ENCODE data around the gene GNB1. TPM values are rescaled to one million over a fixed set of nuclear protein-coding genes. Genes with fewer than 3 reads are reported as not detected.

GNB1 gene
- total RNA-seq, 1 experiment from 2014 or later, result 400 TPM

GRCh38 chr1:1895456-1896336 lies 4.8 kb upstream of the GNB1 start:
- Histone ChIP-seq H3K23ac (ENCODE audit: insufficient read length, low read depth, low read length) (no peak overlapping the region), H4K8ac (replicated peaks; ENCODE audit: insufficient read length, low read depth, low read length) (no peak overlapping the region), H3K14ac (ENCODE audit: insufficient read depth, low read length) (no peak overlapping the region; the same call in 1 of the 2 replicates), H2AFZ (ENCODE audit: low read length) (no peak overlapping the region), H3K4me1 (ENCODE audit: insufficient read depth, low read length) (peaks cover 5% of the 10 kb centered on the region; the same call in 1 of the 2 replicates), H3K27ac (ENCODE audit: insufficient read length, low read depth, low read length) (no peak overlapping the region), H3K27me3 (ENCODE audit: insufficient read depth, low read length) (no peaks in the 10 kb centered on the region; the same call in none of the 2 replicates), H4K5ac (ENCODE audit: insufficient read length, low read depth, low read length) (no peak overlapping the region), H3T11ph (ENCODE audit: low read length) (no peak overlapping the region), H3K56ac (ENCODE audit: insufficient read length, low read depth, low read length) (no peak overlapping the region), H3K79me2 (ENCODE audit: insufficient read depth, low read length) (no peaks in the 10 kb centered on the region; the same call in 1 of the 2 replicates), H2BK120ac (ENCODE audit: low read depth, low read length, poor library complexity, severe bottlenecking) (no peak overlapping the region), H4K91ac (ENCODE audit: insufficient read length, low read depth, low read length) (no peak overlapping the region), H3K23me2 (ENCODE audit: insufficient read length, low read depth, low read length, poor library complexity, severe bottlenecking) (peaks cover 6% of the 10 kb centered on the region), H3K4ac (ENCODE audit: low read depth, low read length) (no peak overlapping the region), H3K9ac (ENCODE audit: extremely low read depth, insufficient read length, low read length) (no peak overlapping the region), H4K20me1 (ENCODE audit: control insufficient read depth, insufficient read depth, insufficient read length) (no peaks in the 10 kb centered on the region), H2BK5ac (ENCODE audit: insufficient read length, low read length) (no peak overlapping the region), H2AK5ac (ENCODE audit: insufficient read length, low read length) (no peak overlapping the region), H2BK15ac (ENCODE audit: low read depth, low read length) (no peak overlapping the region), H3K4me2 (ENCODE audit: insufficient read depth, insufficient read length, low read length) (no peak overlapping the region), H2BK12ac (ENCODE audit: insufficient read length, low read depth, low read length) (no peak overlapping the region), H3K79me1 (ENCODE audit: insufficient read depth, low read depth, low read length, poor library complexity, severe bottlenecking) (no peaks in the 10 kb centered on the region), H3K18ac (ENCODE audit: insufficient read length, low read depth, low read length) (no peak overlapping the region), H3K9me3 (ENCODE audit: control insufficient read depth, low read depth, low read length) (no peaks in the 10 kb centered on the region), H2BK20ac (ENCODE audit: low read depth, low read length, poor library complexity, severe bottlenecking) (no peak overlapping the region)
- Mint-ChIP-seq H3K27me3 (ENCODE audit: low read depth) (peaks cover 8% of the 10 kb centered on the region), H3K4me3 (no peak overlapping the region), H3K27ac (peak overlapping the region in 1 of 3 experiments; percentile 62; a peak in 1 of 7 replicates), H3K4me1 (peaks cover 29 to 36% of the 10 kb centered on the region in 2 experiments), H3K9me3 (no peaks in the 10 kb centered on the region; a peak in 1 of 5 replicates), H3K36me3 (ENCODE audit: insufficient read depth in 1 of 3, low read depth in 3 of 3) (no peaks in the 10 kb centered on the region; a peak in 1 of 7 replicates)
- no peak for DNase-seq
- TF ChIP-seq CTCF (conservative IDR thresholded peaks at IDR 0.05), result no peak
- WGBS (ENCODE audit: extremely low coverage, insufficient read length, low lambda C conversion rate), result no CpG with 5 or more reads among the region's 14 CpGs

All from H9 (cell line).